Measurements from ENCODE around the gene ARHGEF5.
"Not testable (repeated sequence)": the region's sequence is repeated elsewhere in the genome, so short reads cannot be mapped to it uniquely, and the experiment has no call there.

The ARHGEF5 gene

DNA sequence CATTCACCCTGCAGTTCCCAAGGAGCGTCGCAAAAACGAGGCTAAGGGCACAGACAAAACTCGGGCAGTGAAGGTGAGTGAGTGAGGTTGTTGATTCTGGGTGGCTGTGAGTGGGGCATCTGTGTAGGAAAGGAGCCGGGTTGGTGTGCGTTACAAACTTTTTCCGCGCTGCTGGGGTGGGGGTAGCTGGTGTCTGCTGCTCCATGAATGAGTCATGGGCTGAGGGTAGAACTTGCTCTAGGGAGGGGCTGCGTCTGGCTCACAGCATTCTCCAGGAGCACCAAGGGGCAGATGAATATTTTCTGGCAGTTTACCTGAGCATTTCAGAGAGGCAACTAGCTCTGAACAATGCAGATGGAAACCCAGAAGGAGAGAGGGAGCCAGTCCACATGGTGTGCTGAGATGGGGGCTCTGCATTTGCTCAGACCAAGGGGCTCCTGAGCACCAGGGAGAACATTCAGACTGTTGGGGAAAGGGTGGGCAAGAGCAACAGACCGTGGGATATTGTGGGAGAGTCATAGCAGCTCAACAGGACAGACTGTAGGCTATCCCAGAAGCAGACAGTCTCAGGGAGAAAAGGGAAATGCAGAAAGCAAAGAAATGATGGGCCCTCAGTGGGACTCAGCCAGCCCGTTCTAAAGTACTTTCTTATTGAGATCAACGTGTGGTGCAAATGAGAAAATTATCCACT lies 29.5 kb downstream of the ARHGEF5 start:
- peak; percentile 78 for DNase-seq

DNA sequence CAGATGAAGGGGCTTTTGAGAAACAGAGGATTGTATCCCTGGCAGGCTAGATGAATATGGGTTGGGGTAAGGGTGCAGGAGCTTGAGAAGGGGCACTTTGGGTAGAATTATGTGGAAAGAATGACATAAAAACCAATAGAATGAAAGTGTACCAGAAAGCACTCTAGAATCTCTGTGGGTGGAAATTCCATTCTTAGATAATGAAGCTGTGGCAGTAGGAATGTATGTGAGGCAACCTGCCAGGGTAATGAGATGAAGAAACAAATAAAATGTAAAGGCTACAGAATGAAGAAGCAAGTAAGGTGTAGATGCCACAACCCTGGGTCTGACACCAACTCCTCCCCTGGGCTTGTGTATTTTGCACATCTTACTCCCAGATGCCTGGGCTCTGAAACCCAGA lies 31.5 kb downstream of the ARHGEF5 start:
- DNase-seq, result peak; percentile 13

DNA sequence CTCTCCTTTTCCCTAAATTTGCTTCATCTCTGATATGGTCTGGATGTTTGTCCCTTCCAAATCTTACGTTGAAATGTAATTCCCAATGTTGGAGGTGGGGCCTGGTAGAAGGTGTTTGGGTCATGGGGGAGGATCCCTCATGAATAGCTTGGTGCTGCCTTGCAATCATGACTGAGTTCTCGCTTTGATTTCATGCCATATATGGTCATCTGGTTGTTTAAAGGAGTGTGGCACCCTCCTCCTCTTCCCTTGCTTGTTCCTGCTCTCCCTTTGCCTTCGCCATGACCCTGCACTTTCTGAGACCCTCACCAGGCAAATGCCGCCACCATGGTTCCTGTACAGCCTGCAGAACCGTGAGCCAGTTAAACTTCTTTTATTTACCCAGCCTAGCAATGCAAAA lies 33.7 kb downstream of the ARHGEF5 start:
- DNase-seq, result peak; percentile 6

DNA sequence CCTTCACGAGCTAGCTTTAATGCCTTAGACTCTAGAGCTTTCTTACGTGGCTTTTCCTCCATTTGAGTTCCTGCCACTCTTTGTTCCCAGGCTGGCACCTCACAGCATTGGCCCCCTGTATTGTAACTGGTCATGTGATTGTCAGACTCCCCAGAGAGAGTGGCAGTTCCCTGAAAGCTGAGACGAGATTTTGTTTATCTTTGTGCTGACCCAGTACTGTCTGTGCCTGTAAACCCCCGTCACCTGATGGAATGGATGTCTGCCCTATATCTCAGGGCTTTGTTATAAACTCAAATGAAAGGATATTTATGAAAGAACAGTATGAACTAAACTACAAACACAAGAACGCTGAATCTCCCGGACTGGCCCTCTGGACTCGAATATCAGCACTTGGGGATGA lies 35.3 kb downstream of the ARHGEF5 start:
- no peak for DNase-seq

DNA sequence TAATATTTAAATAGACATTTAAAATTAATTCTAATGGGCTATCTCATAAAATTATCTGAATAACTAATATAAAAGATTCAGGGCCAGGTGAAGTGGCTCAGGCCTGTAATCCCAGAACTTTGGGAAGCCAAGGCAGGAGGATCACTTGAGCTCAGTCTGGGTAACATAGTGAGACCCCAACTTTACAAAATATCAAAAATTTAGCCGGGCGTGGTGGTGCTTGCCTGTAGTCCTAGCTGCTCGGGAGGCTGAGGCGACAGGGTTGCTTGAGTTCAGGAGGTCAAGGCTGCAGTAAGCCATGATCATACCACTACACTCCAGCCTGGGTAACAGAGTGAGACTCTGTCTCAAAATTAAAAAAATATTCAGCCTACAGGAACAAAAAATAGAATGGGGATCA lies 35.8 kb downstream of the ARHGEF5 start:
- no peak for DNase-seq

DNA sequence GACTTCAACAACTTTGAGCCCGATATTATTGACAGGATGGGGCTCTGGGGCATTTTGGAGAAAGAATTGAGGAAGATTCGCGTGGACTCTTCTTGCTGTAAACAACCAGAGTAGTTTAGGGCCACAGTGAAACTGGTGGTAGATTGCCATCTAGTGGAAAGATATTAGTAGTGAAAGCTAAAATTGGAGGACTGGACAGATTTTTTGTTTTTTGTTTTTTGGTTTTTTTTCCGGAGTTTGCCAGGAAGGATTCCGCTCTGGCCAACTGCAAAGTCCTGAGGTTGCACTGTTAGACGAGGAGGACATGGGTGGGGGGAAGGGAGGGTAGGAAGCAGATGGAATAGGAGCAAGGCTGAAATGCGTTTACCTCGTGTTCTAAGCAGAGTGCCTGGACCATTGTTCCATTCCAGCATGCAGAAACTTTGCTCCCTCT lies 36.6 kb downstream of the ARHGEF5 start:
- DNase-seq, result no peak

DNA sequence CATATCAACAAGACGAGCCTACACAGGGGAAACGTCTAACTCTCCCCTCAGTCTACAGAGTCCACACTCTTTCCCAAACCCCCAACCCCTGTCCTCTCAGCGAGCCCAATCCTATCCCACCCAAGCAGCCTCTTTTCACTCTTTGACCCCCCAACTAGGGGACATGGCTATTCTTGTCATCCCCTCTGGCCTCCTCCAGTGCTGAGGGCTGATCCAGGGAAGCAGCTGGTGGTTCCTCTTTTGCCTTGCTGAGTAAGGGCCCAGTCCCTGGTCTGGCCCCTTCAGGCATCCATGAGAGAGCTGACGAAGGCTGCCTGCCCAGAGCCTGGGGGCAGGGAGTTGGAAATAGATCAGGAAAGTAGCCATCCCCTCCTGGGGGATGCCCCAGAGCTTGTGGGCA lies 41.9 kb downstream of the ARHGEF5 start:
- DNase-seq, result no peak

DNA sequence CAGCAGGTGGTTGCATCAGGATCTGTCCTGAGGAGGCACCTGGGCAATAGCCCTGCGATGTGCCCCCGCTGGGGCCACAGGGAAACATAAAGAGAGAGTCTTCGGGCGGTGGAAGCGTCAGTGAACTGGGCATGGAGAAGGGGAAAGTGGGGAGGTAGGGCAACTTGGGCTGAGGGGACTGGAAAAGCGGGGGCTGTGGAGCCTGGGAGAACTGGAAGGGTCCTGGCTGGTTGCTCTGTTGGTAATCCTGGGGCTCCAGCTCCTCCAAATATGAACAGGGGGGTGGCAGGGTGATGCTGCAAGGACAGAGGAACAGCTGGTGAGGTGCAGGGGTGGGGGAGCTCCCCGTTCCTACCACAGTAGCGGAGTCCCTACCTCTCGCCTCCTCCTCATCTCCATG lies 43.1 kb downstream of the ARHGEF5 start:
- DNase-seq, result no peak

DNA sequence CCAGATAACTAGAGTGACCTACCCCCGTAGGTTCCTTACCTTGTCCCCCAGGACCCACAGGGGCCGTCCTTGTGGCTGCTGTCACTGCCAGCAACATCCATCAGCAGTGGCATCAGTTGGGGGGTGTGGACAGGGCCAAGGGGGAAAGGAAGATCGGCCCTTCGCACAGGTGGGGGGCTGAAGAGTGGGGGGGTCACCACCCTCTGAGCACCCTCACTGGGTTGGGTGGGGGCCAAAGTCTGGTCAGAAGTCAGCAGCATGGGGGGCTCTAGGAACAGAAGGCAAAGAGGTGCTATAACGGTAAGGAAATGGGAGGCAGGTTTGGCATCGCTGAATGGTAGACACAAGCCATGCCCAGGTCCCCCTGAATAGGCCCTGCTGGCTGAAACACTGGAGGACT lies 43.7 kb downstream of the ARHGEF5 start:
- DNase-seq, result no peak

DNA sequence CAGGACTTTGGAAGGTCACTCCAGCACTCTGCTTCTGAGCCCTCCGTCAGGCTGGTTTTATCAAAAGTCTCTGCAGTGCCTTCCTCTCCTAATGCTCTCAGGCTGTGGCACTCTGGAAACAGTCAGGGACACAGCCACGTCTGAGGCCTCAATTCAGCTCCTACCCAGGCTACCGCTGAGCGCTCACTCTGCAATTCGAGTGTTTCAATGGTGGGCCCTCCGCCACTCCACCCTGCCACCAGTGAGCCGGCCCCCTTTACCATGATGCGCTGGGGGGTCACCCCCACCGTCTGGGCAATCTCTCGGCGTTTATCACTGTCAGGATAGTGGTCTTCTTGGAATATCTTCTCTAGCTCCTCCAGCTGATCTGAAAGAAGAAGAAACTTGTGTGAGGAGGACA lies 44.7 kb downstream of the ARHGEF5 start:
- no peak for DNase-seq

DNA sequence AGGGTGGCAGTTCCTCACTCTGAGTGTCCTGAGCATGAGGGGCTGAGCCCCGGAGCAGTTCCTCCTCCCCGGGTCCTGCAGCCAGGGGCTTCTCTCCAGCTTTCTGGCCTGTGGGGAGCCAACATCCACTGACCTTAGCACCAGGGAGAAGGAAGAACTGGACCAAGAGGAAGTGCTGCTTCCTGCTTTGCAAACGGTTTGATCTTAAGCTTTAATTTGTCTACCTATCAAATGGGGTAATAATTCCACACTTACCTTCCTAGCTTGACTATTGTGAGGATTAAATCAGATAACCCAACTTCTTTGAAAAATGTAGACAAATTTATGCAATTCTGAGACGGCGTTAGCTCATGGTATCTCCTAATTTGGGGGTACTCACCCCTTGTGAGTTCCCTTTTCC lies 46.3 kb downstream of the ARHGEF5 start:
- no peak for DNase-seq

DNA sequence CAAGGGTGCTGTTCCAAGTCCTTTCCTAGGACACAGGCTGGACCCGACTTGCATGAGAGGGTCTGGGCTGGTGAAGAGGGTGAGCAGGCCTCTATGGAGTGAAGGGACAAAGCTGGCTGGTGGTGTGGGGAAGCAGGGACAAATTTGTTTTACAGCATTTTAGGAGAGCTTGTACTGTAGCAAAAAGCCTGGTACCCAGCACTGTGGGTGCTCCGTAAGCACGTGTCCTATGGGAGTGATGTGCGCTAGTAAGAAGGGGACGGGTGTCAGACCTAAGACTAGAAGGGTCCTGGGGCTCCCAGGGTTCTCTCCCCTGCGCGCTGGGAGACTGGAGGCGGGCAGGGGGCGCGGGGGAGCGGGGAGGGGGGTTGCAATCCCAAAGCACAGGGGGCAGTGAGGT lies 47.9 kb downstream of the ARHGEF5 start:
- no peak for DNase-seq

DNA sequence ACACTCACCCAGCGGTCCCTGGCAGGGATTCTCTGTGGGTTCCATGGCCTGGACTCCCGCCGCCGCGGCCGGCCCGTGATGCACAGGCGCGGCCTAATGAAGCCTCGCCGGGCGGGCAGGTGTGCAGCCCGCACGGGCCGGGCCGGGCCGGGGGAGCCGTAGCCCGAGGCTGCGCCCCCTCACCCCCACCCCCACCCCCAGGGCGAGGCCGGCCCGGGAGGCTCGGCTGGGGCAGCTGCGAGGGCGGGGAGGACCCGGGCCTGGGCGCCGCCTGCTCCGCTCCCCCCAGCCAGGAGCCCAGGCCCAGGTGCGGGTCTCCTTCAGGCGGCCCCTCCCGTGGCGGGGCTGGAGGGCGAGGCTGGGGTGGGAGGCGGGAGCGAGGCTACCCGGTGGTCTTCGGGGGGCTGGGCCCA lies 48.5 kb downstream of the ARHGEF5 start, which contains the start of gene NOBOX:
TSS of gene NOBOX (minus strand) at position 45 of the 413 bp plus-strand sequence.
- DNase-seq, result no peak

DNA sequence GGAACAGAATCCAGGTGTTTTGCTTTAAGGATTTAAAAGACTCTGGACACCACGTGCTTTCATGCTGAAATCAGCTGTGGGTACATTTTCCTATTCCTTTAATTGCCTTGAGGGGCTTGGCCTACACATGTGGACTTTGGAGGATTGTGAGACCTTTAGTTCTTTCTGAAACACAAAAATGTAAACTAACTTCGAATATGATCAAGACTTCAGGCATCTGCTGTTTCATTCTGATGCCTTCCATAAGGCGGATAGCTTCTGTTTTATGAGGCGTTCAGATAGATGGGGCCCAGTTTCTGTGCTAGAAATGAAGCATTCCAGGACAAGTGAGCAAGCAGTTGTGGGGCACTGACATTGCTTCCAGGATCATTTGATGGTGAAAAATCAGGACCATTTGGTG lies 49.7 kb downstream of the ARHGEF5 start:
- DNase-seq, result no peak

DNA sequence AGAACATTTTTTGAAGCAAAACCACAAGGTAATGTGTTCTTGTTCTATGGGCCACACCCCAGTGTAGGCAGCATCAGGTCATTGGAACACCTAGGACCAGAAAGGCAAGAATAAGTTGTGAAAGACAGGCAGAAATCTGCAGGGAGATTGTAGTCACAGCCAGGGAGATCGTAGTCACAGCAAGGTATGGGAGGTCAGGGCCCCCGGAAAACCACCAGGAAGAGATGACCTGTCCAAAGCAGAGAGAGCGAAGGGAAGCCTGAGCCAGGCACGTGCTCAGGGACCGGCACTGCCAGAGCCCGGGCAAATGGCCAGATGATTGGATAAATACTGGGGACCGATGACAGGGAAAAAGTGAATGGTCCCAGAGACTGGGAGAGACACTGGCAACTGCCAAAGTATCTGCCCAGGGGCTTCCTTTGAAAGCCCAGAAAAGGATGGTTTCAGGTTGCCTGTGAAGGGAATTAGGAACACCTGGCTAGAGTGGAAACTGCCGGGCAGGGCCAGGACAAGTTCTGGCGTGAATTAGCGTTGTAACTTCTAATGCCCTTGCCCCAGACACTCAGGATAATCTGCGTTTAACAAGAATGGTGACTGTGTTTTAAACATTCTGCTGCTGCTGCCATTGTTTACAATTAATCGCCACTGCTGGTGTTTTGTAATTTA lies 52.2 kb downstream of the ARHGEF5 start:
- DNase-seq, result no peak

DNA sequence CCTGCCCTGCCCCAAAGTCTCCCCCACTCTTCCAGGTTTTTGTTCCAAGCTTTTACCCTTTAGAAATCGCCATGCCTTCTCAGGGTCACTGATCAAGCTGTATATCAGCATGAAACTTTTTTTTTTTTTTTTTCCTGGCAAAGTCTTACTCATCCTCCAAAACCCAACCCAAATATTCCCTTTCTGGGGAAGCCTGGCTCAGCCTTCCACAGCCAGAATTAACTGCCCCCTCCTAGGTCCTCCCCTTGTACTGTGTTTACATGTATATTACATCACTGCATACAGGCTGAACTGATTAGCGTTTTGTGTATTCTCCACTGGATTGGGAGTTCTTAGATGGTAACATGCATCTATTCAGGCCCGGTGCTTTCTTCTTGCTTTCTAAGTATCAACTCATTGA lies 52.9 kb downstream of the ARHGEF5 start:
- no peak for DNase-seq

DNA sequence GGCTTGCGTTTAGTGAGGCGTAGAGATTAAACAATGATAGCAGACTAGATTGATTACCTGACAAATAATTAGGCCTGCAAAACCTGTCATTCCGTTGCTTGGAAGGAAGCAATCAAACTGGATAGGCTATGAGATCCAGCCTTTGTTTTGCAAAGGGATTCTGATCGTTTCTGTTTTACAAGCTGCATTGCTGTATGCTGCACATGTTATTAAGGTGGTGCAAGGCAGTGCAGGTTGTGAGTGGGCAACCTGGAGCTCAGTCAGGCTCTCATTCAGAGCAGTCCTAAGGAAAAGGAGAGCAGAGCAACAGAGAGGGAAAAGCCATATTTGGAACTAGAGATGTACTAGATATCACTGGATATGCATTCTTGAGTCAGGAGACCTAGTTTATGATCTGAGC lies 55.2 kb downstream of the ARHGEF5 start:
- DNase-seq, result no peak

DNA sequence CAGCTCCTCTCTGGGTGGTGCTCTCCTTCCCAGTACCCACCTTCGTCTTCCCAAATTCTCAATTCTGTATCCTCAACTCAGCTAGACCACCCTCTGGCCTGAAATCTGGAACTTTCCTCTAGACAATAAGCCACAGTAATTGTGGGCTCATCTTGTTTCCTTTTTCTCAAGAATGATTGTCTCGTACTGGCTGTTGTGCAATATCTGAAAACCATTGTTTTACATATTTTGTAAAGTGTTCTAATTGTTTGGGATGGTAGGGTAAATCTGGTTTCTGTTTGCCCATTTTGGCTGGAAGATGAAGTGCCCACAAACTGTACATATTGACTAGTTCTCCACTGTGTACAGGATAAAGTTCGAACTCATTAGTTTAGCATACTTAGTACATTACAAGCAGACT lies 59.6 kb downstream of the ARHGEF5 start:
- no peak for DNase-seq

DNA sequence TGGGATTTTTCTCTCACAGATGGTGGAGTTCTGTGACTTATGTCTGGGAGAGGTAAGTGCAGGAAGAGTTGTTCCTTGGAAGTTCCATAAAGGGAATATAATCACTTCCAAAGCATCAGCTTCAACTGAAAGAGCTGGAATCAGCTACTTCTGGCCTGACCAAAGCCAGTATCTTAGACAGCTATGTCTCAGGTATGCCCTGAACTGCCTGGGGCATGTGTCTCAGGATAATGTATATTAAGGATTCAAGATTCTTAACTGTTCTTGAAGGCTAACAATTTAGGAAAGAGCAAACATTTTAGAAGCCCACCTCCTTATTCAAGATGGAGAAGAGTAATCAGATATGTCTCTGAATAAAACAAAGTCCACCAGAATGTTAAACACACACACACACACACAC lies 60.7 kb downstream of the ARHGEF5 start:
- DNase-seq, result no peak

DNA sequence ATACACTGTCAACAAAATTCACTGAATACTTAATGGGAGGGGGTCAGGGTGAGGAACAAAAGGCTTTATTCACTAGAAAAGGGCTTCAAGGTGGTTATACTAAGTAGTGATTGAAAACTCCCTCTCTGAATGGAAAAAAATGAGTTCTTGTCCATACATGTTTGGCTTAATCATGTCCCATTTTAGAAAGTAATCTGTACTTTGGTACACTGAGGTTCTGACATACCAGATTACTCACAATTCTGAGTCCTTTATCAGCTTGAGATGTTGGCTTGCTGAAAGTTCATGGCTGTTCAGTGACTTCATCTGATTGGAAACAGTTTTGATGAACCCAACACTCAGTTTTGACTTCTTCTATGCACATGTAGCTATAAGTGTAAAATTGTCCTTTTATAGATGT lies 61.1 kb downstream of the ARHGEF5 start:
- no peak for DNase-seq

DNA sequence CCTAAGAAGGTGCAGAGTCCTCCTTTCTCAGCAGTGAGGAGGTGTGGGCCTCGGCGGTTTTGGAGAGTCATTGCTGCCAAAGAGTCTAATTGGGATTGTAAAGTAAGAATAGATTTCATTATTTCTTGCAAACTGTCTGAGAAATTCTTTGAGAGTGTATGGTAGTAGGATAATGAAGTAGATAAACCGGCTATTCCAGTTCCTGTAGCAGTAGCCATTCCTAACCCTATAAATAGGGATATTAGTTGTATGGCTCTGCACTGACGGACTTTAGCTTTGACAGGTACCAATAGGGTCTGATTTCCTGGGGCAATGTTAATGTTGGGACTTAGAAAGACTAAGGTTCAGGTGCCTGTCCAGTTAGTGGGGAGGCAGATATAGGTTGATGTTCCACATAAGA lies 63.7 kb downstream of the ARHGEF5 start:
- not testable (repeated sequence) for DNase-seq

DNA sequence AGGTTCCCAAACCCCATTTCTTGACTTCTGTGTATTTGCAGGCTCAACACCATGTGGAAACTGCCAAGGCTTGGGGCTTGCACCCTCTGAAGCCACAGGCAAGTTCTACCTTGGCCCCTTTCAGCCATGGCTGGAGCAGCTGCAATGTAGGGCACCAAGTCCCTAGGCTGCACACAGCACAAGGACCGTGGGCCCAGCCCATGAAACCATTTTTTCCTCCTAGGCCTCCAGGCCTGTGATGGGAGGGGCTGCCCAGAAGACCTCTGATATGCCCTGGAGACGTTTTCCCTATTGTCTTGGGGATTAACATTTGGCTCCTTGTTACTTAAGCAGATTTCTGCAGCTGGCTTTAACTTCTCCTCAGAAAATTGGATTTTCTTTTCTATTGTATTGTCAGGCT lies 72.3 kb downstream of the ARHGEF5 start:
- DNase-seq, result not testable (repeated sequence)

DNA sequence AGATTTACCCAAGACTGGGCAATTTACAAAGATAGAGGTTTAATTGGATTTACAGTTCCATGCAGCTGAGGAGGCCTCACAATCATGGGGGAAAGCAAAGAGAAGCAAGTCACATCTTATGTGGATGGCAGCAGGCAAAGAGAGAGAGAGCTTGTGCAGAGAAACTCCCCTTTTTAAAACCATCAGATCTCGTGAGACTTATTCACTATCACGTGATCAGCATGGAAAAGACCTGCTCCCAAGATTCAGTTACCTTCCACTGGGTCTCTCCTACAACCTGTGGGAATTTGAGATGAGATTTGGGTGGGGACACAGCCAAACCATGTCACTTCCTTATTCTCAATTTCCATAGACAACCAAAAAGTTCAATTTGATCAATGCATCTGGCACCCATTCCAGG lies 73.2 kb downstream of the ARHGEF5 start:
- DNase-seq, result no peak
